Cortex of kidney (tissue), 1 donor: ENCODE results near the gene HARS1.
"Not testable (repeated sequence)": the region's sequence is repeated elsewhere in the genome, so short reads cannot be mapped to it uniquely, and the experiment has no call there.

Experiments
- DNase-seq: peaks from one replicate; lab custom pipeline; 2025; lab: John Stamatoyannopoulos, UW

HARS1 gene, protein sequence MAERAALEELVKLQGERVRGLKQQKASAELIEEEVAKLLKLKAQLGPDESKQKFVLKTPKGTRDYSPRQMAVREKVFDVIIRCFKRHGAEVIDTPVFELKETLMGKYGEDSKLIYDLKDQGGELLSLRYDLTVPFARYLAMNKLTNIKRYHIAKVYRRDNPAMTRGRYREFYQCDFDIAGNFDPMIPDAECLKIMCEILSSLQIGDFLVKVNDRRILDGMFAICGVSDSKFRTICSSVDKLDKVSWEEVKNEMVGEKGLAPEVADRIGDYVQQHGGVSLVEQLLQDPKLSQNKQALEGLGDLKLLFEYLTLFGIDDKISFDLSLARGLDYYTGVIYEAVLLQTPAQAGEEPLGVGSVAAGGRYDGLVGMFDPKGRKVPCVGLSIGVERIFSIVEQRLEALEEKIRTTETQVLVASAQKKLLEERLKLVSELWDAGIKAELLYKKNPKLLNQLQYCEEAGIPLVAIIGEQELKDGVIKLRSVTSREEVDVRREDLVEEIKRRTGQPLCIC

DNA sequence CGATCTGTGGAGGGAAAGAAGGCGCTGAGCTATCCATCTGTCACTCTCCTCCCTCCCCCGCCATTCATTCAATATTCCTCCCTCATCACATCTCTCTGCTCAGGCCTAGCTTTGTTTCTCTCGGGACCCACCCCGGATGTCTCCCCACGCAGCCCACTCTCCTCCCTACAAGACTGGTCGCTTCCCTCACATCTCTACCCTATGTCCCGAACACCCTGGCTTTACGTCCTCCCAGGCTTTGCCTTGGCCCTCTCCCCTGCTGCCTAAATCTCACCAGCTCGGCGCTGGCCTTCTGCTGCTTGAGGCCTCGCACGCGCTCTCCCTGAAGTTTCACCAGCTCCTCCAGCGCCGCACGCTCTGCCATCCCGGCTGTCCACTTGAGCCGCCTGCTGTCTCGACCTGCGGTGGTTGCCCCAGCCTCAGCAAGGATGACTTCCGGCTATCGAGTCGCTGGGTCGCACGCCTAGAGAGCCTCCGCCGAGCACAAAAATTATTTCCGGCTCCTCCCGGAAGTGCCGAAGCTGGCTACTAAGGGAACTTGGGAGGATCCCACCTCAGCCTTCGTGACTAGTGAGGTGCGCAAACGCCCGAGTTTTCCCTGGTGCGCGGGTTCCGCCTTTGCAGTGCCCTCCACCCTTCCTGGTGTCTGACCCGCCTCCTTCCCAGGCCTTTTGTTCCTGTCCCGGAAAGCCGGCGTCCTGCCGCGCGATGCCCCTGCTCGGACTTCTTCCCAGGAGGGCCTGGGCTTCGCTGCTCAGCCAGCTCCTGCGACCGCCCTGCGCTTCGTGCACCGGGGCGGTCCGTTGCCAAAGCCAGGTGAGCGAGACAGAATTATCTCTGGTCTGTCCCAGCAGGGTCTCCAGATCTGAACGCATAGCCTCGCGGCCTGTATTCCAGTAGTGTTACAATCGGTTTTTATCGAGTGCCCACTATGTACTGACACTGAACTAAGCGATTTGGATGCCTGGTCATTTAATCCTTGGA is at the start of gene HARS1, which contains the start of gene HARS2:
Gene HARS1 (minus strand): TSS at position 430 of the 984 bp plus-strand sequence. CDS start 66 bp downstream, at position 364.
Gene HARS2 (plus strand): TSS at position 515 of the 984 bp plus-strand sequence. CDS start 194 bp downstream, at position 709.
- DNase-seq, result peak; percentile 24

DNA sequence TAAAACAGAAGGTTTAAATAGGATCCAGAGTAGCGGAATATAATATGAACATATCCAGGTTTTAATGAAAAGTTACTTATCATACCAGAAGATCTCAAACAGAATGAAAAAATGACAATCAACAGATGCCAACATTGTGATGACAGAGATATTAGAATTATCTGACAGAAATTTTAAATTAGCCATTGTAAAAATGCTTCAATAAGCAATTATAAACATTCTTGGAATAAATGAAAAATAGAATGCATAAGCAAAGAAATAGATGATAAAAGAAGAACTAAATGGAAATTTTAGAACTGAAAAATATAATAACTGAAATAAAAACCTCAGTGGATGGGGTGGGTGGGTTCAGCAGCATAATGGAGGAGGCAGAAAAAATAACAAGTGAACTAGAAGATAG is 46.3 kb upstream of the HARS1 start:
- DNase-seq, result no peak

DNA sequence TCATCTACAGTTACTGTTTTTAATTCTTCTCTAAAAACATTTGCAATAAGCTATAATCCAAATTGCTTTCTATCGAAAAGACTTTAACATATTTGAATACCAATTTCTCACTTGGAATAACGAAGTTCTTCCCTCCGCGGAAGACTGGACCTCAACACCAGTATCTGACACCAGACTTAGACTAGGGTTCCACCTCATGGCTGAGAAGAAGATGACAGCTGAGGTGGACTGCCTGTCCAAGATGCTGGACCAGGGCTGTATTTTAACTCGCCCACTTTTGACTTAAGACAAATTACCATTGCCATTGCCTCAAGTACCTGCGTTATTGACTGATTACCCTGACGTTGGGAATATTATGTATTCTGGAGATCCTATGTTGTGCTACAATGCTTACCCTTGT is 43.2 kb upstream of the HARS1 start:
- no peak for DNase-seq

DNA sequence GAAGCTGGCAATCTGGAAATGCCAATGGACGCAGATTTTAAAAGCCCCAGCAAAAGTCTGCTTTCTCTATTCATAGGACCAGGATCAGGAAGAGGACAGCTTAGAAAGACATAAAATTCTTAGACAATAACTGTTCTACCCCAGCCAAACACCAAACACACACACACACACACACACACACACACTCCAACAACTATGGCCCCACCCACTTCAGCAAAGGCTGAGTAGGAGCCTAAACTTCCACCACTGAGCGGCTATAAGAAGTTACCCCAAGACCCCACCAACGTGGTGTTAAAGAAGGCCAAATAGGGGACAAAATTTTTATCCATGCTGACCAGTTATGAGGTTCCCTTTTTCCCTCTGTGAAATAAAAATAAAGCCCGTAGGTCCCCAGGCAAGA is 41.9 kb upstream of the HARS1 start:
- DNase-seq, result no peak

DNA sequence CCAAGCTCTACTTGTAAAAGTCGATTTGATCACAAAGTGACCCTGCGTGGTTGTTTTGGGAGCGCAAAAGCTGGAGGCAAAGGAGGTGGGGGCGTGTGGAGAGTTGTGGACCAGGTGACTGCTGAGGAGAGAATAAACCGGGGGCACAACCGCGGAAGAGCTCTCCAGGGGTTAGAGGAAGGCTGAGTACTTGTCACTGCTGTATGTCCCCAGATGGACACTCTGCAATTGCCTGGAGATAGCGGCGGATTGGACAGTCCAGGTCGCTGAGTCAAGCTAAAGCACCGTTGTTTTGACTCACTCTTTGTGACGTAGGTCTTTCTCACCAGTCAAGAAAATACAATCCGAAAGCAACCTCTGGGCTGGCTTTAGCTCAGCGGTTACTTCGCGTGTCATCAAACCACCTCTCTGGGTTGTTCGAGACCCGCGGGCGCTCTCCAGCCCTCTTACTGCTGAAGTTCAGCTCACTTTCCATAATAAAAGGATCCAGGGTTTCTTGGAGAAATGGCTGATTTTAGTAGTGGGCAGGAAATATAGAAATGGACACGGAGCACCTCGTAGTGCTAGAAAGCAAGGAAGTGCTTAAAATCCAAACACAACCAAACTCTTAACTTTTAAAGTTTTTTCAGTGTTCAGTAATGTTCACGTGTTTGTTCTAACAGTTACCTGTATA is 34.8 kb upstream of the HARS1 start:
- no peak for DNase-seq

DNA sequence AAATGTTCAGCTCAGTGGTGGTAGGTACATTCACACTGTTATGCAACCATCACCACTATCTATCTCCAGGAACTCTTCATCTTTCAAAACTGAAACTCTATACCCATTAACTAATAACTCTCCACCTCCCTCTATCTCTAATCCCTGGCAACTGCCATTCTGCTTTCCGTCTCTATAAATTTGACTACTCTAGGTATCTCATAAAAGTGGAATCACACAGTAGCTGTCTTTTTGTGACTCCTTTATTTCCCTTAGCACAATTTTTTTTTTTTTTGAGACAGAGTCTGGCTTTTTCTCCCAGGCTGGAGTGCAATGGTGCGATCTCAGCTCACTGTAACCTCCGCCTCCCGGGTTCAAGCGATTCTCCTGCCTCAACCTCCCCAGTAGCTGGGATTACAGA is 30.2 kb upstream of the HARS1 start:
- DNase-seq, result not testable (repeated sequence)

DNA sequence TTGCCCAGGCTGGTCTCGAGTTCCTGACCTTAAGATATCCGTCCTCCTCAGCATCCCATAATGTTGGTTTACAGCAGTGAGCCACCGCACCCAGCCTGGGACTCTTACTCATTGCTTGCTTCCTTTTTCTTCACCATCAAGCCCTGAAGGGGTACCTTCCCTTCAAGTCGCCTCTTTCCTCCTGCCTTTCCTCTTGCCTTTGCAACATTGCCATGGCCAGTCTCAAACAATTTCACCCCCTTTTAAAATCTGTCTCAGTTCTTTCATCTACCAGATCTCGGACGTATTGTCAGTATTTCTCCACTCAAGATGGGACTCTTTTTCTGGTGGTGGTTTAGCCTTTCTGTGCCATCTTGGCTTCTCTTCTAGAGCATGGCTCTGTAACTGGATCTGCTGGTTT is 29.6 kb upstream of the HARS1 start:
- DNase-seq, result not testable (repeated sequence)

DNA sequence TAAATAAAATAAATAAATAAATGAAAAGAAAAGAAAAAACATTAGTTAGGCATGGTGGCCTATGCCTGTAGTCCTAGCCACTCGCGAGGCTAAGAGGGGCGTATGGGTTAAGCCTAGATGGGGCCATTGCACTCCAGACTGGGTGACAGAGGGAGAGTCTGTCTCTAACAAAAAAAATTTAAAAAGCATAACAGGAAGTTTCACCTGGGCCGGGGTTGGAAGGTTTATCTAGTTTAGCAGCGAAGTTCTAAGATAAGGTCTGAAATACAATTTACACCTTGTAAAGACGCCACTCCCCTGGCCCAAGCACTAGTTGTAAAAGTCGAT is 27.1 kb upstream of the HARS1 start:
- no peak for DNase-seq

DNA sequence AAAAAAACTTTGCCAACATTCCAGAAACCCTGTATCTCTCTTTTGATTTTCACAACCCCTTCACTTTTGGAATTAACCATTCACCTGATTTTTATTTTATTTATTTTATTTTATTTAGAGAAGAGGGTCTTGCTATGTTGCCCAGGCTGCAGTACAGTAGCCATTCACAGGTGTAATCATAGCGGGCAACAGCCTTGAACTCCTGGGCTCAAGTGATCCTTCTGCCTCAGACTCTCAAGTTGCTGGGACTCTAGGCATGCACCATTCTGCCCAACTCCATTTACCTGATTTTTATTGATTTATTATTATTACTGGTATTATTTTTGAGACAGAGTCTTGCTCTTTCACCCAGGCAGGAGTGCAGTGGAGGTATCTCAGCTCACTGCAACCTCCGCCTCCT is 25.1 kb upstream of the HARS1 start:
- not testable (repeated sequence) for DNase-seq

DNA sequence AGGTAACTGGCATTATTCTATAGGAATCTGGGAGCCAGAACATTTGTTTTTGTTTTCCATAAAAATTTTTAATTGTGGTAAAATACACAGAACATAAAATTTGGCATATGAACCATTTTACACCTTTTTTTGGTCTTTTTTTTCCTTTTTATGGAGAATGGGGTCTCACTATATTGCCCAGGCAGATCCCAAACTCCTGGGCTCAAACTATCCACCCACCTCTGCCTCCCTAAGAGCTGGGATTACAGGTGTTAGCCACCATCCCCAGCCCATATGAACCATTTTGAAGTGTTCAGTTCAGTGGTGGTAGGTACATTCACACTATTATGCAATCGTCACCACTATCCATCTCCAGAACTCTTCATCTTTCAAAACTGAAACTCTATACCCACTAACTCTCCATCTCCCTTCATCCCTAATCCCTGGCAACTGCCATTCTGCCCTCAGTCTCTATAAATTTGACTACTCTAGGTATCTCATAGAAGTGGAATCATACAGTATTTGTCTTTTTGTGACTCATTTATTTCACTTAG is 22.5 kb upstream of the HARS1 start:
- no peak for DNase-seq

DNA sequence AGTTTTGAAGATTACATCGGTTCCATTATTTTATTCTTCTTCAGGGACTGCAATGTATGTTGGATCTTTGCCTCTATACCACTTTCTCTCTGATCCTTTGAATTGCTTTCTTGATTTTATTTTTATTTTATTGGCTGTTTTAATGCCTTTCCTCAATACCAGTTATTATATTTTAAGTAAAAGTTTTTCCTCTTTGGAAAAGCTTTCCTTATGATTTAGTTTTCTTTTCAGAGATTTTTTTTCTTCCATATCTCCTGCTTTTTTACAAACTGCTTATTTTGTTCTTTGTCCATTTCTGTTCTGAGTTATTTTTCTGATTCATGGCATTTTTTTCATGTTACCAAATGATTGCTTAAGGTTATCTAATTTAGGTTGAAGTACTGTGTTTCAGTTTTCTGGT is 20.6 kb upstream of the HARS1 start:
- no peak for DNase-seq

DNA sequence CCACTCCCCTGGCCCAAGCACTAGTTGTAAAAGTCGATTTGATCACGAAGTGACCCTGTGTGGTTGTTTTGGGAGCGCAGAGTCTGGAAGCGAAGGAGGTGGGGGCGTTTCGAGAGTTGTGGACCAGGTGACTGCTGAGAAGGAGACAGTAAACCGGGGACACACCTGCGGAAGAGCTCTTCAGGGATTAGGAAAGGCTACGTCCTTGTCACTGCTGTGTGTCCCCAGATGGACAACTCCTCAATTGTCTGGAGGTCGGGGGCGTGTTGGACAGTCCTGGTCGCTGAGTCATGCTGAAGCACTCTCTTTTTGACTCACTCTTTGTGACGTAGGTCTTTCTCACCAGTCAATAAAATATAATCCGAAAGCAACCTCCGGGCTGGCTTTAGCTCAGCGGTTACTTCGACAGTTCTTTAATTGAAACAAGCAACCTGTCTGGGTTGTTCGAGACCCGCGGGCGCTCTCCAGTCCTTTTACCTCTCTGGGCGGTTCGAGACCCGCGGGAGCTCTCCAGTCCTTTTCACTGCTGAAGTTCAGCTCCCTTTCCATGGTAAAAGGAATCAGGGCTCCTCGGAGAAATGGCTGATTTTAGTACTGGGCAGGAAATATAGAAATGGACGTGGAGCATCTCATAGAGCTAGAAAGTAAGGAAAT is 19.9 kb upstream of the HARS1 start:
- no peak for DNase-seq

DNA sequence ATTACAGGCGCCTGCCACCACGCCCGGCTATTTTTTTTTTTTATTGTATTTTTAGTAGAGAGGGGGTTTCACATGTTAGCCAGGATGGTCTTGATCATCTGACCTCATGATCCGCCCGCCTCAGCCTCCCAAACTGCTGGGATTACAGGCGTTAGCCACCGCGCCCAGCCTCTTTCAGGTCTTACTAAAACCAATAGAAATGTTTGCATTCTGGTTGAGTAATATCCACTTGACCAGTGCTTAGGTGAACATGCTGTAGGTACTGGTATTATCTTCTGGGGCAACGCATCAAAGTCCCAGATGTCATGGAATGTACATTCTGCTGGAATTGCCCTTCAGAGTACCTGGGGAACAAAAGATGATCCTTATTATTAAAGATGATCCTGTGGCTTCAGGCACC is 17.6 kb upstream of the HARS1 start:
- DNase-seq, result not testable (repeated sequence)

DNA sequence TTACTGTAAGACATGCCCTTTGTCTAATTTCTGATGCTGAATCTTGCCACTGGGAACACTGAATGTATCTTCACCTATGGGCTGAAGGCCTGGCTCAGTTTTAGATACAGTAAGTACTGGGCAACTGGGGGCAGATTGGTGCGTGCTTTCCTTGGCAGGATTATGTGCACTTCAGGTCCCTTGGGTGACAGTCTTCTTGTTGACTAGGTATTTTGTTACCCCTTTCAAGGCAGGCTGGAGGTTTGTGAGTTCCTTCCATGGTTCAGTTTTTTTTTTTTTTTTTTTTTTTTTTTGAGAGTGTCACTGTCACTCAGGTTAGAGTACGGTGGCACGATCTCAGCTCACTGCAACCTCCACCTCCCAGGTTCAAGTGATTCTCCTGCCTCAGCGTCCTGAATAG is 16.6 kb upstream of the HARS1 start:
- DNase-seq, result no peak

DNA sequence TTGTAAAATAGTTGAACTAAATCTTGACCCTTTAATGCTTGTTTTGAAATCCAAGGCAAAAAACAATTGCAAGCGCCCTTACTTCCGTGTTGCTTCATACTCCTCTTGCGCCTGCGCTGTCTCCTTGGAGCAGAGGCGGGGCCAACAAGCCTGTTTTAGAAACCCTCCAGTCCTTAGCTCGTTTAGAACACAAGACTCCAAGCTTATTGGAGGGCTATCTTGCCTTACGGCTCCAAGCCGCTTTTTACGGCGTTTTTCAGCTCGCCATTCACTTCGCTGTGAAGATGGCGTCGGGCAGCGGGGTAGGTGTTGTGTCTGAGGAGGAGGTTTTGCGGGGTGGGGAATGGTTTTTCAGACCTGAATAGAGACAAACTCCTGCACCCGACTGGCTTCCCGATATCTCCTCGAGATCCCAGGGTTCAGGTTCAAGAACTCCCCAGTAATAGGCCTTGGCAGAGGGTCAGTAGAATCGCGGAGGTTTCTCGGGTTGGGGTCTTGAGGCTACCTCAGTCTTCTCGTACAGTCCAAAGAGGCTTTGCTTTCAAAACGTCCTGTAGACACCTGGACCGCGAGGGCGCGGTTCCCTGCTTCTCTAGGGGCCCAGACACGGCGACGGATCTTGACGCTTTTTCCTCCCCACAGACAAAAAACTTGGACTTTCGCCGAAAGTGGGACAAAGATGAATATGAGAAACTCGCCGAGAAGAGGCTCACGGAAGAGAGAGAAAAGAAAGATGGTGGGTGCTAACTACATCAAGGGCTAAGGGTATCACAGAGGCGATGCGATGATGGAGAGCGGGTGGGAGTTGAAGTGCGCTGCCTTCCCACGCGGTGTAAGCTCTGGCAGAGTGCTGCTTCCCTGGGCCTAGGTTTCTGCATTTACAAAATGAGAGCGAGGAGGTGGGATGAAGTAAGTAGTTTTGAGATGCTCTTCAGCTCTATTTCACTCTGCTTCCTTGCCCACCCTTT is 9.3 kb upstream of the HARS1 start, which contains the start of gene ZMAT2:
Gene ZMAT2 (plus strand): TSS at position 271 of the 968 bp plus-strand sequence. CDS start 14 bp downstream, at position 285.
- DNase-seq, result no peak

DNA sequence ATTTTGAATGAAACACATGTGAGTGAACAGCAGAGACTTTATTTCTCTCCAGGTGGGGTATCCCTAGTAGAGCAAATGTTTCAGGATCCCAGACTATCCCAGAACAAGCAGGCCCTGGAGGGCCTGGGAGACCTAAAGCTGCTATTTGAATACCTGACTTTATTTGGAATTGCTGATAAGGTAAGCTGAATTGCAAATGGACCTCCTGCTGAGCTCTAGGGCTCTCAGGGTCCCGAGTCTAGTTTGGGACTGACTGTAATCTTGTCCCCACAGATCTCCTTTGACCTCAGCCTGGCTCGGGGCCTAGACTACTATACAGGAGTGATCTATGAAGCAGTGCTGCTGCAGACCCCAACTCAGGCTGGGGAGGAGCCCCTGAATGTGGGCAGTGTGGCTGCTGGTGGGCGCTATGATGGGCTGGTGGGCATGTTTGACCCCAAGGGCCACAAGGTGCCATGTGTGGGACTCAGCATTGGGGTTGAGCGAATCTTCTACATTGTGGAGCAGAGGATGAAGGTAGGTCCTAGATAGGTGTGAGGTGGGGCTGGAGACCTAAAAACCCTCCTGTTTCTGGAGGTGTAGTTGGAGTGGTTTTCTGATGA is 5.8 kb upstream of the HARS1 start:
- DNase-seq, result no peak

DNA sequence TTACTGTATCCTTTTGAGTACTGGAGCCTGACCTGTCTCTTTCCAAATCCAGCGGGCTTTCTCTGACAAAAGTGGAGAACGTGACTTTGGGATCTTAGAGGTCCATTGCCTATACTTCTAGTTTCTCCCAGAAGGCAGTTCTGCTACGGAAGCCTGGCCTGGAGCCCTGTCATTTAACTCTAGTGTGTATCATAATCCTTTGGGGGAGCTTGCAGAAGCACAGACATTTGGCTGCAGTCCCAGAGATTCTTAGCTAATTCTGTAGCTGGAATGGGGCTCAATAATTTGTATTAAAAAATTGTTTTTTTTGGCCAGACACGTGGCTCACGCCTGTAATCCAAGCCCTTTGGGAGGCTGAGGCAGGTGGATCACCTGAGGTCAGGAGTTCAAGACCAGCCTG is 3.1 kb upstream of the HARS1 start:
- DNase-seq, result no peak

DNA sequence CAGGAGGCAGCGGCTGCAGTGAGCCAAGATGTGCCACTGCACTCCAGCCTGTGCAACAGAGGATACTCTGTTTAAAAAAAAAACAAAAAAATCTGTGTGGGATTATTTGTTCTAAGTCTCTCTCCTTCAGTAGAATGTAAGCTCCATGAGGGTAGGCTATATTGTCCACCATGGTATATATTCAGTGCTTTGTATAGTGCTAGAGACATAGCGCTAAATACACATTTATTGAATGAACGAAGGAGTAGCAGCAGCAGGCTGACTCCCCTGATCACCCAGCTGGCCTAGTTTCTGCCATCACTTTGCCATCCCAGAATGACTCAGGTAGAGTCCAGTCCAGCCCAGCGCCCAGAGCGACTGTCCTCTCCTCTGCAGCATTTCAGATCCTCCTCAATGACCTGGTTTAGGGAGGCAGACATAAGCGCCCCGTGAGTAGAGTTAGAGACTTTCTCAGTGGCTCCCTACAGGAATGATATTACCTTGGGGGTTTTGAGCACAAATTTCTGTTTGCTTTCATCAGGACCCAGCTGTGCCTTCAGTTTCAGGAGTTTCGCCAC is 716 bp downstream of the HARS1 start:
- DNase-seq, result no peak

DNA sequence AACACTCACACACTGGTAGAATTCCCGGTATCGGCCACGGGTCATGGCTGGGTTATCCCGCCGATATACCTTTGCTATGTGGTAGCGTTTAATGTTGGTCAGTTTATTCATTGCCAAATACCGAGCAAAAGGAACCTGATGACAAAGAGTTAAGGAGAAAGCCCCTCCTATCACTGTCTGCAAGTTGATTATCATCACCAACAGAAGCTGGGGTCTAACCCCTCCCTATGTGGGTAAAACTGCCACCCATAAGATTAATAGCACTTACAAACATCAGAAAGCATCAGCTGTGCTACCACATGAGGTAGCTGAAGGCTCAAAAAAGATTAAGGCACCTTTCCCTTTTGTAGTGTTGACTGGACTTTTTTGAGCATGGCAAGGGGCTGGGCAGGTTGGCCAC is 12.2 kb downstream of the HARS1 start:
- no peak for DNase-seq
